ENCODE data around the gene CACNA1F.
A peak's percentile ranks its signal among the peaks of the same experiment; 100 is the strongest.

The CACNA1F gene

DNA sequence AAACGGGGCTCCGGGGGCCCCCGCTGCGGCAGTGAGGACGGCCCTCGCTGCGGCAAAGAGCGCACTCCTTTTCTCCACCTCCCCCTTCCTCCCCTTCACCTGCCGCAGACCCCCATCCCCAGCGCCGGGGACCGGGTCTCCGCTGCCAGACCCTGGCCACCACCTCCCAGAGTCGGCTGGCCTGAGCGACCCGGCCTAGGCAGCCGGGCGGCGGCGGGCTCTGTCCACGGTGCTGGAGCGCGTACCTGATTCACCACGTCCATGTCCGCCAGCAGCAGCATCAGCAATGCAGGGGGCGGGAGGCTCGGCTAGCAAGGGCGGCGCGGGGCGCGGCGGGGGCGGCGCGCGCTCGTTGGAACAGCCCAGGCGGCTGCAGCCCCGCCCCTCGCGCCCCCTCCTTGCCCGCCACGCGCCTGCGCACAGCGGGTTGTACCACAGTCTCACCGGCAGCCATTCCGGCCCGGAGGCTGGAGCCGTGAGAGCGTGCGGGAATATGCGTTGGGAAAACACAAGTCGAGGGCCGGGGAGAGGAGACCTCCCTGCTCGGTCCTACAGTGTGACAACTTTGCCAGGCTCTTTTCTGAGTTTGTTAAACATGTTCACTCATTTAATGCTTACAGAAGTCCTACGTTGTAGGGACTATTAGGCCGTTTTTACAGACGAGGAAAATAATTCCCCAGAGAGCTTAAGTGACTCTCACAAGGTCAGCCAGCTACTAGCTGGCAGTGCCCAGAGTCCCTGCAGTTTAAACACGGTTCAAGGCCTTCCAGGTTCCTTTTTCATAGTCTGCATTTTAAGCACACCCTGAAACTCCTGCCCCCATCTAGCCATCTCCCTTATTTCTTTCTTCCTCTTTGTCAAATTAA is 33.0 kb downstream of the CACNA1F start, which contains the start of gene SYP:
SYP (minus strand) TSS at position 288 of the 866 bp plus-strand sequence; CDS start at position 281, 7 bp downstream.
- no peaks in the 10 kb centered on the region for H3K36me3 ChIP-seq (ENCODE audit: insufficient read depth, insufficient read length, low read length)
- peak within 1 kb of the TSS; percentile 75 for H3K9ac ChIP-seq (ENCODE audit: insufficient read length, low read depth)
- peak within 1 kb of the TSS; percentile 15 for H3K4me3 ChIP-seq (ENCODE audit: insufficient read length, low read depth)
- peak; percentile 75 for DNase-seq (ENCODE audit: low read depth, low spot score)
- peaks cover 23% of the 10 kb centered on the region for H3K4me1 ChIP-seq (ENCODE audit: insufficient read depth, insufficient read length)
- H3K9me3 ChIP-seq (ENCODE audit: insufficient read depth, low read length): no peaks in the 10 kb centered on the region
- TF ChIP-seq SUZ12 (IDR thresholded peaks at IDR 0.05; ENCODE audit: extremely low read depth, insufficient read depth, insufficient read length) (no peak), YY1 (IDR thresholded peaks at IDR 0.05; ENCODE audit: insufficient read depth, insufficient read length) (peak; percentile 53)
- peaks cover 22% of the 10 kb centered on the region for H3K27me3 ChIP-seq (ENCODE audit: insufficient read depth, insufficient read length)

DNA sequence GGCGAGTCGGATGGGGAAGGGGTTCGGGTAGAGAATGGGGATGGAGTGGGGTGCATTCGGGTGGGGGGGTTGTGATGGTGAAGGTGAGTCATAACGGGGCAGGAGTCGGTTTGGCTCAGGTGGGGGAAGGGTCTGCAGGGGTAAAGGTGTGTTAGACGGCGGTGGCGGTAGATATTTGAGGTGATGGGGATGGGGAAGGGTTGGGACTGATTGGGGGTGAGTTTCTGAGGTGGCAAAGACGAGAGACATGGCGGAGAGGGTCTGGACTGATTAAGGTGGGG is 33.9 kb downstream of the CACNA1F start:
- TF ChIP-seq YY1 (IDR thresholded peaks at IDR 0.05; ENCODE audit: insufficient read depth, insufficient read length) (no peak), SUZ12 (IDR thresholded peaks at IDR 0.05; ENCODE audit: extremely low read depth, insufficient read depth, insufficient read length) (no peak), ZNF274 (IDR thresholded peaks at IDR 0.05; ENCODE audit: low read depth, low read length) (no peak)
- H3K9me3 ChIP-seq (ENCODE audit: insufficient read depth, low read length): no peaks in the 10 kb centered on the region
- peaks cover 22% of the 10 kb centered on the region for H3K27me3 ChIP-seq (ENCODE audit: insufficient read depth, insufficient read length)
- peak overlapping the region; percentile 15 for H3K4me3 ChIP-seq (ENCODE audit: insufficient read length, low read depth)
- peak overlapping the region; percentile 61 for H3K9ac ChIP-seq (ENCODE audit: insufficient read length, low read depth)
- DNase-seq (ENCODE audit: low read depth, low spot score): no peak
- H3K36me3 ChIP-seq (ENCODE audit: insufficient read depth, insufficient read length, low read length): peaks cover 2% of the 10 kb centered on the region
- H3K4me1 ChIP-seq (ENCODE audit: insufficient read depth, insufficient read length): peaks cover 20% of the 10 kb centered on the region

- Histone ChIP-seq H3K4me3 (ENCODE audit: insufficient read length, low read depth) (peak overlapping the region; percentile 15), H3K9ac (ENCODE audit: insufficient read length, low read depth) (peak overlapping the region; percentile 32)
- TF ChIP-seq SUZ12 (IDR thresholded peaks at IDR 0.05; ENCODE audit: extremely low read depth, insufficient read depth, insufficient read length): no peak
- no peak for TF ChIP-seq ZNF274 (IDR thresholded peaks at IDR 0.05; ENCODE audit: low read depth, low read length)
- TF ChIP-seq YY1 (IDR thresholded peaks at IDR 0.05; ENCODE audit: insufficient read depth, insufficient read length): no peak
Observed at GRCh38 chrX:49198540-49199314, 34.4 kb downstream of the CACNA1F start.

DNA sequence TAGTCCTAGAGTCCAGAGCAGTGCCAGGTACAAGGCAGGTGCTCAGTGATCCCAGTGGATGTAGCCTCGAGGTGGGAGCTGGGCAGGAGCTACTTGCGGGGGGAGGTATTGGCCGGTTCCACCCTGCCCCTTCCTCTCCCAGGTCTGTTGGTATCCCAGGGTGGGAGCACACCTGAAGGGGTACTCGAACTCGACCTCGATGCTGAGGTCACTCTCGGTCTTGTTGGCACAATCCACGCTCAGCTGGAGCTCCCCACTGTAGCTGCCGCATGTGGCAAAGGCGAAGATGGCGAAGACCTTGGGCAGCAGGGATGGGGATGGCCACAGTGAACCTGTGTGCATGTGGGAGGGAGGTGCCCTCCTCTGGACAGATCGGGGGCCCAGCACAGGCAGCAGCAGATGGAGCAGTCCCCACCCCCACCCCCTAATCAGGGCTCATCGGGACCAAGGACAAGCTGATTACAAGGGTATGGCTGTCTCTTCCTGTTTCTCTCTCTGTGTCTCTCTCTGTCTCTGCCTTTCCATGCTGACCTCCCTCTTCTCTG is 35.5 kb downstream of the CACNA1F start:
- peaks cover 24% of the 10 kb centered on the region for H3K4me1 ChIP-seq (ENCODE audit: insufficient read depth, insufficient read length)
- no peaks in the 10 kb centered on the region for H3K9me3 ChIP-seq (ENCODE audit: insufficient read depth, low read length)
- no peak for DNase-seq (ENCODE audit: low read depth, low spot score)
- peaks cover 4% of the 10 kb centered on the region for H3K36me3 ChIP-seq (ENCODE audit: insufficient read depth, insufficient read length, low read length)
- no peak overlapping the region for H3K4me3 ChIP-seq (ENCODE audit: insufficient read length, low read depth)
- TF ChIP-seq ZNF274 (IDR thresholded peaks at IDR 0.05; ENCODE audit: low read depth, low read length) (no peak), YY1 (IDR thresholded peaks at IDR 0.05; ENCODE audit: insufficient read depth, insufficient read length) (no peak), SUZ12 (IDR thresholded peaks at IDR 0.05; ENCODE audit: extremely low read depth, insufficient read depth, insufficient read length) (no peak)
- no peak overlapping the region for H3K9ac ChIP-seq (ENCODE audit: insufficient read length, low read depth)
- peaks cover 22% of the 10 kb centered on the region for H3K27me3 ChIP-seq (ENCODE audit: insufficient read depth, insufficient read length)

More at GRCh38 chrX:49198540-49199314, 34.4 kb downstream of the CACNA1F start:
- Histone ChIP-seq H3K9me3 (ENCODE audit: insufficient read depth, low read length) (no peaks in the 10 kb centered on the region), H3K27me3 (ENCODE audit: insufficient read depth, insufficient read length) (peaks cover 22% of the 10 kb centered on the region), H3K4me1 (ENCODE audit: insufficient read depth, insufficient read length) (peaks cover 23% of the 10 kb centered on the region), H3K36me3 (ENCODE audit: insufficient read depth, insufficient read length, low read length) (peaks cover 4% of the 10 kb centered on the region)
- DNase-seq (ENCODE audit: low read depth, low spot score): no peak

- Histone ChIP-seq H3K9ac (ENCODE audit: insufficient read length, low read depth) (no peak overlapping the region), H3K4me3 (ENCODE audit: insufficient read length, low read depth) (no peak overlapping the region), H3K27me3 (ENCODE audit: insufficient read depth, insufficient read length) (peaks cover 8% of the 10 kb centered on the region), H3K9me3 (ENCODE audit: insufficient read depth, low read length) (no peaks in the 10 kb centered on the region), H3K4me1 (ENCODE audit: insufficient read depth, insufficient read length) (peaks cover 18% of the 10 kb centered on the region), H3K36me3 (ENCODE audit: insufficient read depth, insufficient read length, low read length) (peaks cover 4% of the 10 kb centered on the region)
- no peak for DNase-seq (ENCODE audit: low read depth, low spot score)
- no peak for TF ChIP-seq SUZ12 (IDR thresholded peaks at IDR 0.05; ENCODE audit: extremely low read depth, insufficient read depth, insufficient read length)
- no peak for TF ChIP-seq ZNF274 (IDR thresholded peaks at IDR 0.05; ENCODE audit: low read depth, low read length)
- TF ChIP-seq YY1 (IDR thresholded peaks at IDR 0.05; ENCODE audit: insufficient read depth, insufficient read length): no peak
Observed at GRCh38 chrX:49193542-49193964, 39.6 kb downstream of the CACNA1F start.

- Histone ChIP-seq H3K9me3 (ENCODE audit: insufficient read depth, low read length) (no peaks in the 10 kb centered on the region), H3K9ac (ENCODE audit: insufficient read length, low read depth) (no peak overlapping the region), H3K27me3 (ENCODE audit: insufficient read depth, insufficient read length) (peaks cover 4% of the 10 kb centered on the region), H3K4me3 (ENCODE audit: insufficient read length, low read depth) (no peak overlapping the region), H3K4me1 (ENCODE audit: insufficient read depth, insufficient read length) (peaks cover 21% of the 10 kb centered on the region), H3K36me3 (ENCODE audit: insufficient read depth, insufficient read length, low read length) (peaks cover 4% of the 10 kb centered on the region)
- no peak for TF ChIP-seq SUZ12 (IDR thresholded peaks at IDR 0.05; ENCODE audit: extremely low read depth, insufficient read depth, insufficient read length)
- no peak for DNase-seq (ENCODE audit: low read depth, low spot score)
Observed at GRCh38 chrX:49192722-49193328, 40.3 kb downstream of the CACNA1F start.

Data from NT2/D1 (cell line).